Measurements from ENCODE around the gene CRAT.
A peak's percentile ranks its signal among the peaks of the same experiment; 100 is the strongest.

Gene CRAT

DNA sequence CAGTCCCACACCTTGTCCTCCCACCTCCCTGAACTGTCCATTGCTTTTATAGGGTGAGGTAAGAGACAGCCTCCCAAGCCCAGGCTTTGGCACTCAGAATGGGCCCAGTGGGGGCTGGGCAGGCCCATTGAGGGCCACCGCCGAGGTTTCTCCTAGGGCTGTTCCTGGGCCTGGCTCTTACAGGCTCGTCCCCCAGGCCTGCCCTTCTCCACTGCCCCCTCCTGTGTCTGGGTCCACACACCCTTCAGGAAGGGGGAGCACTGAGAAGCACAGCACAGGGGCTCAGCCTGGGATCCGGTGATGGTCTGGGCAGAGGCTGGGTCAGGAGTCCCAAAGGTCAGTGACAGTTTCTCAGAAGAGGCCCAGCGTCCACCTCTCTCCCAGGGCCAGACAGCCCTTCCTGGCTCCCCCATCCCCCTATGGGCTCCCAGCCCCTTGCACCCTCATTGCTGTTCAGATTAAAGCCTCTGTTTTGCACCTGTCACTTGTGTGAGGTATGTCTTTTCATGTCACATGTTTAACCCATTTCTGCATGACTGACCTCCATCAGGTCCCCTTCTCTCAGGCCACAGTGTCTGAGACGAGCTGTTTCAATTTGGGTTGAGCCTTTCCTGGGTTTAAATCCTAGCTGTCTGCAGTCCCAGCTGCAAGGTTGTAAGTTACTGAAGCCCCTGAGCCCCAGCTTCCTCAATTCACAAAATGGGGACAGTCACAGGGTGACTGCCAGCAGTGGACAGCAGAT, 38.0 kb upstream of the CRAT start:
- TF ChIP-seq, protein P1, sequence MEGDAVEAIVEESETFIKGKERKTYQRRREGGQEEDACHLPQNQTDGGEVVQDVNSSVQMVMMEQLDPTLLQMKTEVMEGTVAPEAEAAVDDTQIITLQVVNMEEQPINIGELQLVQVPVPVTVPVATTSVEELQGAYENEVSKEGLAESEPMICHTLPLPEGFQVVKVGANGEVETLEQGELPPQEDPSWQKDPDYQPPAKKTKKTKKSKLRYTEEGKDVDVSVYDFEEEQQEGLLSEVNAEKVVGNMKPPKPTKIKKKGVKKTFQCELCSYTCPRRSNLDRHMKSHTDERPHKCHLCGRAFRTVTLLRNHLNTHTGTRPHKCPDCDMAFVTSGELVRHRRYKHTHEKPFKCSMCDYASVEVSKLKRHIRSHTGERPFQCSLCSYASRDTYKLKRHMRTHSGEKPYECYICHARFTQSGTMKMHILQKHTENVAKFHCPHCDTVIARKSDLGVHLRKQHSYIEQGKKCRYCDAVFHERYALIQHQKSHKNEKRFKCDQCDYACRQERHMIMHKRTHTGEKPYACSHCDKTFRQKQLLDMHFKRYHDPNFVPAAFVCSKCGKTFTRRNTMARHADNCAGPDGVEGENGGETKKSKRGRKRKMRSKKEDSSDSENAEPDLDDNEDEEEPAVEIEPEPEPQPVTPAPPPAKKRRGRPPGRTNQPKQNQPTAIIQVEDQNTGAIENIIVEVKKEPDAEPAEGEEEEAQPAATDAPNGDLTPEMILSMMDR (IDR thresholded peaks at IDR 0.05; ENCODE audit: low read depth, low read length) = no peak
- no peak overlapping the region for H3K4me3 ChIP-seq (ENCODE audit: low read depth, low read length)

DNA sequence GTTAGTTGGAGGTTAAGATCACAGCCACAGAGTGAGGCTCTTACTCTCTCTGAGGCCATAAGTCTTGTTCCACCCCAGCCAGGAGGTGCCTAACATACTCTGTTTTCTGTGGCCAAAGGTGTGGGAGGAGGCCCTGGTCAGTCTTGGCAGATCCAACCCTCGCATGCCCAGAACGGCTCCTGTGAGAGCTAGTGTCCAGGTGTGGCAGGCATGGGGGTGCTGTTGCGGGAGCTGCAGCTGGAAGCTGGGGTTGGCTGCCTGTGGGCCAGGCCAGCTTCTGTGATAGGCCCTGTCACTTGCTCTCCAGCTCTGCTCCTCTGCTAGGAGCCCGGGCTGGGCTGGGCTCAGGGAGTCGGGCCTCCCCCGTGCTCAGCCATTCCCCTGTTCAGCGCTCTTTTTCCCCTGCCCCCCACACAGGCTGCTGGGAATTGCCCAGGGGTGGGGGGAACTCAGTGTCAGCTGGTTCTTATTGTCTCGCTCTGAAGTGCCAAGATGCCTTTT, 35.9 kb upstream of the CRAT start:
- TF ChIP-seq, protein P1 (IDR thresholded peaks at IDR 0.05; ENCODE audit: low read depth, low read length) = no peak
- H3K4me3 ChIP-seq (ENCODE audit: low read depth, low read length) = no peak overlapping the region

GRCh38 chr9:129145841-129146292, 35.3 kb upstream of the CRAT start:
- H3K4me3 ChIP-seq (ENCODE audit: low read depth, low read length) = no peak overlapping the region
- TF ChIP-seq, protein P1 (IDR thresholded peaks at IDR 0.05; ENCODE audit: low read depth, low read length) = no peak

DNA sequence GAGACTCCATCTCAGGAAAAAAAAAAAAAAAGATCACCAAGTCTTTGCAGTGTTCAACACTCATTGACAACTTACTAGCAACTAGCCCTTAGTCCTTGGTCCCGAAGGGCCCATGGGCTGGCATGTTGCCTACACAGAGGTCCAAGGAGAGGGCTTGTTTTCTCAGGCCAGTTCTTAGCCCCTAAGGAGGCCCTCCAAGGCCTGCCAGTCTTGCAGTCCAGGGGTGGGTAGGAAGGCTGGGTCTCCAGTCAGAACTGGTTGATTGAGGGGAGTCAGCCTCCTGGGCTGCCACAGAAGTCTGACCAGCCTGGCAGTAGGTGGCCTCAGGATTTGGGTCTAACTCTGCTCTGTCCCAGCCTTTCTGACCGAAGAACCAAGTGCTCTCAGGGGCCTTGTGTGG, 34.7 kb upstream of the CRAT start:
- H3K4me3 ChIP-seq (ENCODE audit: low read depth, low read length) = no peak overlapping the region
- TF ChIP-seq, protein P1 (IDR thresholded peaks at IDR 0.05; ENCODE audit: low read depth, low read length) = no peak

GRCh38 chr9:129143031-129143927, 32.7 kb upstream of the CRAT start:
- 0 out of 2 replicates have a peak overlapping the region, but pooled peaks have one; percentile 9 for H3K4me3 ChIP-seq (ENCODE audit: low read depth, low read length)

GRCh38 chr9:129142138-129142935, 31.7 kb upstream of the CRAT start:
- peak overlapping the region; percentile 33 for H3K4me3 ChIP-seq (ENCODE audit: low read depth, low read length)
- TF ChIP-seq, protein P1 (IDR thresholded peaks at IDR 0.05; ENCODE audit: low read depth, low read length) = no peak

More at GRCh38 chr9:129143031-129143927, 32.7 kb upstream of the CRAT start:
- TF ChIP-seq, protein P1 (IDR thresholded peaks at IDR 0.05; ENCODE audit: low read depth, low read length) = peak; percentile 97

Measured in WI38 (cell line).